Measurements from ENCODE around the gene SRSF2.

The SRSF2 gene

DNA sequence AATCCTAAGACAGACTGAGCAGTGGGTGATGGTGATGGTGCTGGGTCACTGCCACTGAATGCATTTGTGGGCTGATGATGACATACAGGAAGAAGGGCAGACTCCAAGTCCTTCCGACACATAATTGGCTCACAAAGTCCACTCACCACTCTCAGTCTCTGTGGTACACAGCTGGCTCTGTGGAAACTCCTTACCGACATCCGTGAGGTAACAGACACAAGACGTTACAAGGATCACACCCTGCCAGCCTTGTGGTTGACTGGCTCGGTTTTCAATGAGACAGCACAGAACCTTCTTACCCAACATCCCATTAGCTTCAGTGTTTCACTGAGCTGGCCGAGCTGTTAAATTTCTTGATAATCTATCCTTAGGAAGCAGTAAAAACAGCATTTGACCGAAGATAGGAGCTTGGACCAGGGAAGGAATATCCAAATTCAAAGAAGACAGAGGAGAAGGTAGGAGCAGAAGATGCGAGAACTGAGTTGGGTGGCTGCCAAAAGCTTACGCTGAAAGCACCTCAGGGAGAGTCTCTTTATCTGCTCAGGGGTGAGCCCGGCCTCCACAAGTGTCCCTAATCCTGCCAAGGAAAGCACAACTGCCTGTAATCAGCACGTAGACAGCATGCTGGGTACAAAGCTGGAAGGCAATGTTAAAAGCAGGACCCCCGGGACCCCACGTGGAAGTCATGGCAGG lies 20.8 kb downstream of the SRSF2 start:
- TF ChIP-seq SNAI2 (CRISPR knock-in tag; IDR thresholded peaks at IDR 0.05) (no peak), PATZ1 (CRISPR knock-in tag; IDR thresholded peaks at IDR 0.05; ENCODE audit: borderline replicate concordance) (0 out of 2 replicates have a peak, but pooled peaks have one; percentile 15), TOX (CRISPR knock-in tag; IDR thresholded peaks at IDR 0.05; ENCODE audit: borderline replicate concordance) (peak; percentile 87; the same call in 1 of the 2 replicates)
- peak; percentile 71 for ATAC-seq

DNA sequence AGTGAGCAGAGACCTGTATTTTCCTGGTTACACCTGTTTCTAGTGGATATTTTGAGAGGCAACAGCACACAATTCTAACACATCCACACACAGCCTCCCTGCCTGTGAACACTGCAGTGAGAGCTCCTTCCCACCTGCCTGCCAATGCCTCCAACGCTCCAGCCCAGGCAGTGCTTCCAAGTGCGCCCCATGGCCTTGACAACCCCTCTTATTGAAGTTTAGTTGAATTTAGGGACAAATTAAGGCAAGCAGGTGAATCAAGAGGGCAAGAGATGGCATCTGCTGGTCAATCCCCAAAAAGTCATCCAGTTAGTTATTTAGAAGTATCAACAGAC lies 21.7 kb downstream of the SRSF2 start:
- no peak for ATAC-seq
- TF ChIP-seq ZFP3 (CRISPR knock-in tag; IDR thresholded peaks at IDR 0.05) (no peak), ZC3H10 (CRISPR knock-in tag; IDR thresholded peaks at IDR 0.05) (no peak), CSDC2 (CRISPR knock-in tag; IDR thresholded peaks at IDR 0.05) (no peak), PATZ1 (CRISPR knock-in tag; IDR thresholded peaks at IDR 0.05; ENCODE audit: borderline replicate concordance) (no peak), ZNF70 (CRISPR knock-in tag; IDR thresholded peaks at IDR 0.05) (no peak), PPARA (CRISPR knock-in tag; IDR thresholded peaks at IDR 0.05; ENCODE audit: borderline replicate concordance) (no peak), SNAI2 (CRISPR knock-in tag; IDR thresholded peaks at IDR 0.05) (no peak), ARNTL (CRISPR knock-in tag; IDR thresholded peaks at IDR 0.05; ENCODE audit: borderline replicate concordance, low read depth) (no peak)

GRCh38 chr17:76714822-76715495 lies 22.2 kb downstream of the SRSF2 start:
- no peak for TF ChIP-seq CSRNP3 (CRISPR knock-in tag; IDR thresholded peaks at IDR 0.05)
- no peak for TF ChIP-seq CREB5 (CRISPR knock-in tag; IDR thresholded peaks at IDR 0.05; ENCODE audit: low read depth)
- TF ChIP-seq ZNF8 (CRISPR knock-in tag; IDR thresholded peaks at IDR 0.05), result no peak
- TF ChIP-seq, protein P1, sequence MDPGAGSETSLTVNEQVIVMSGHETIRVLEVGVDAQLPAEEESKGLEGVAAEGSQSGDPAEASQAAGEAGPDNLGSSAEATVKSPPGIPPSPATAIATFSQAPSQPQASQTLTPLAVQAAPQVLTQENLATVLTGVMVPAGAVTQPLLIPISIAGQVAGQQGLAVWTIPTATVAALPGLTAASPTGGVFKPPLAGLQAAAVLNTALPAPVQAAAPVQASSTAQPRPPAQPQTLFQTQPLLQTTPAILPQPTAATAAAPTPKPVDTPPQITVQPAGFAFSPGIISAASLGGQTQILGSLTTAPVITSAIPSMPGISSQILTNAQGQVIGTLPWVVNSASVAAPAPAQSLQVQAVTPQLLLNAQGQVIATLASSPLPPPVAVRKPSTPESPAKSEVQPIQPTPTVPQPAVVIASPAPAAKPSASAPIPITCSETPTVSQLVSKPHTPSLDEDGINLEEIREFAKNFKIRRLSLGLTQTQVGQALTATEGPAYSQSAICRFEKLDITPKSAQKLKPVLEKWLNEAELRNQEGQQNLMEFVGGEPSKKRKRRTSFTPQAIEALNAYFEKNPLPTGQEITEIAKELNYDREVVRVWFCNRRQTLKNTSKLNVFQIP (CRISPR knock-in tag; IDR thresholded peaks at IDR 0.05; ENCODE audit: borderline replicate concordance, low read depth), result no peak
- TF ChIP-seq CSDC2 (CRISPR knock-in tag; IDR thresholded peaks at IDR 0.05), result no peak
- TF ChIP-seq PPARA (CRISPR knock-in tag; IDR thresholded peaks at IDR 0.05; ENCODE audit: borderline replicate concordance), result no peak
- TF ChIP-seq TSHZ2 (CRISPR knock-in tag; IDR thresholded peaks at IDR 0.05), result no peak
- TF ChIP-seq ESRRG (CRISPR knock-in tag; IDR thresholded peaks at IDR 0.05), result no peak
- TF ChIP-seq PATZ1 (CRISPR knock-in tag; IDR thresholded peaks at IDR 0.05; ENCODE audit: borderline replicate concordance), result no peak
- TF ChIP-seq ARNTL (CRISPR knock-in tag; IDR thresholded peaks at IDR 0.05; ENCODE audit: borderline replicate concordance, low read depth), result no peak
- TF ChIP-seq RARB (CRISPR knock-in tag; IDR thresholded peaks at IDR 0.05), result no peak
- no peak for TF ChIP-seq ZNF70 (CRISPR knock-in tag; IDR thresholded peaks at IDR 0.05)
- TF ChIP-seq GLIS3 (CRISPR knock-in tag; IDR thresholded peaks at IDR 0.05), result no peak
- no peak for TF ChIP-seq ZNF565 (CRISPR knock-in tag; conservative IDR thresholded peaks at IDR 0.05; ENCODE audit: low read depth)
- no peak for TF ChIP-seq TOX (CRISPR knock-in tag; IDR thresholded peaks at IDR 0.05; ENCODE audit: borderline replicate concordance)
- no peak for TF ChIP-seq BACH2 (CRISPR knock-in tag; IDR thresholded peaks at IDR 0.05; ENCODE audit: borderline replicate concordance)
- TF ChIP-seq ZFP3 (CRISPR knock-in tag; IDR thresholded peaks at IDR 0.05), result no peak
- no peak for TF ChIP-seq ISL1 (CRISPR knock-in tag; IDR thresholded peaks at IDR 0.05)
- no peak for TF ChIP-seq OSR1 (CRISPR knock-in tag; IDR thresholded peaks at IDR 0.05)
- TF ChIP-seq ZC3H10 (CRISPR knock-in tag; IDR thresholded peaks at IDR 0.05), result no peak
- ATAC-seq, result peak; percentile 24; the same call in 2 of the 3 replicates
